Ovary (tissue), 3 donors: ENCODE measurements around the gene MAP6.

Experiments used
- EP300 ChIP-seq: sonication (generic); formaldehyde crosslinking; IDR thresholded peaks from one replicate; pipeline ENCODE4 v1.6.1; 2017; ENCODE audit warnings: antibody characterized with exemption
- POLR2A ChIP-seq: fragments of 450-650 bp; IDR thresholded peaks from one replicate; pipeline ENCODE4 v1.6.1; 2017; ENCODE audit warnings: antibody characterized with exemption, mild to moderate bottlenecking, moderate library complexity
- TF ChIP-seq, protein P1 (sequence below), 3 donors: fragments of 450-650 bp in 2 of 3; fragments of 200-600 bp in 1 of 3; IDR thresholded peaks; one replicate each; pipeline versions ENCODE4 v1.5.1 to v1.8.0; 2016 to 2022; ENCODE audit warnings: antibody characterized with exemption in 3 of 3, mild to moderate bottlenecking in 1 of 3
- donor health status: DM: no; HTN: no; CAD: no.

DNA sequence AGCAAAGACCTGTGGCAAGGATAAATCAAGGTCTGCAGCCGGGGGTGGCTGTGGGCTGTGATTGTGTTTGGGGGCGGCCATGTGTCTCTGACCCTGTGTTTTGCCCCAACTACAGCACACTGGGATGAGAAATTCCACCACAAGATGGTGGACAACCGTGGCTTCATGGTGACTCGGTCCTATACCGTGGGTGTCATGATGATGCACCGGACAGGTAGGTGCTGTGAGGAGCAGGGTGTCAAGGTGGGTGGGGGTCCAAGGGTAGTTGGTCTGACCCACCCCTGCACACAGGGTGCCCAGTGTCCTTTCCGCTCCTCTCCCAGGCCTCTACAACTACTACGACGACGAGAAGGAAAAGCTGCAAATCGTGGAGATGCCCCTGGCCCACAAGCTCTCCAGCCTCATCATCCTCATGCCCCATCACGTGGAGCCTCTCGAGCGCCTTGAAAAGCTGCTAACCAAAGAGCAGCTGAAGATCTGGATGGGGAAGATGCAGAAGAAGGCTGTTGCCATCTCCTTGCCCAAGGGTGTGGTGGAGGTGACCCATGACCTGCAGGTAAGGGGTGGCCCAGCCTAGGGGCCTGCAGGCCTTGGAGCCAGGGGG, 100.1 kb downstream of the MAP6 start:
- no peak for TF ChIP-seq POLR2A
- TF ChIP-seq, protein P1, sequence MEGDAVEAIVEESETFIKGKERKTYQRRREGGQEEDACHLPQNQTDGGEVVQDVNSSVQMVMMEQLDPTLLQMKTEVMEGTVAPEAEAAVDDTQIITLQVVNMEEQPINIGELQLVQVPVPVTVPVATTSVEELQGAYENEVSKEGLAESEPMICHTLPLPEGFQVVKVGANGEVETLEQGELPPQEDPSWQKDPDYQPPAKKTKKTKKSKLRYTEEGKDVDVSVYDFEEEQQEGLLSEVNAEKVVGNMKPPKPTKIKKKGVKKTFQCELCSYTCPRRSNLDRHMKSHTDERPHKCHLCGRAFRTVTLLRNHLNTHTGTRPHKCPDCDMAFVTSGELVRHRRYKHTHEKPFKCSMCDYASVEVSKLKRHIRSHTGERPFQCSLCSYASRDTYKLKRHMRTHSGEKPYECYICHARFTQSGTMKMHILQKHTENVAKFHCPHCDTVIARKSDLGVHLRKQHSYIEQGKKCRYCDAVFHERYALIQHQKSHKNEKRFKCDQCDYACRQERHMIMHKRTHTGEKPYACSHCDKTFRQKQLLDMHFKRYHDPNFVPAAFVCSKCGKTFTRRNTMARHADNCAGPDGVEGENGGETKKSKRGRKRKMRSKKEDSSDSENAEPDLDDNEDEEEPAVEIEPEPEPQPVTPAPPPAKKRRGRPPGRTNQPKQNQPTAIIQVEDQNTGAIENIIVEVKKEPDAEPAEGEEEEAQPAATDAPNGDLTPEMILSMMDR (IDR thresholded peaks at IDR 0.05) = no peak
- TF ChIP-seq EP300 = no peak
